ENCODE data around the gene PRKCE.
A peak's percentile ranks its signal among the peaks of the same experiment; 100 is the strongest.
"Not testable (repeated sequence)": the region's sequence is repeated elsewhere in the genome, so short reads cannot be mapped to it uniquely, and the experiment has no call there.

The PRKCE gene

DNA sequence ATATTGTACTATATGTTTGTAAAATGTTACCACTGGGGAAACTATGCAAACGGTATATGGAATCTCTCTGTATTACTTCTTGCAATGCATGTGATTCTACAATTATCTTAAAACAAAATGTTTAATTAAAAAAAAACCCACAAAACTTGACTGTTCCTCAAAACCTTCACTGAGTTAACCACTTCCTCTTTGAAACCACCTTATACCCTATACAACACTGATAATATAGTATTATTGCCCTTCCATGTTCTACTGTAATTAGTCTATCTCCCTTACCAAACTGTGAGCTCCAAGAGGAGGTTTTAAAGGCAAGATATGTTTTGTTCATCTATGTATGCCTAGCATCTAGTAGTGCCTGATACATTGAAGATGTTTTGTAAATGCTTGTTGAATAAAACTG is 572.0 kb downstream of the PRKCE start:
- H3K4me3 ChIP-seq, H3K27ac ChIP-seq: not testable (repeated sequence)

DNA sequence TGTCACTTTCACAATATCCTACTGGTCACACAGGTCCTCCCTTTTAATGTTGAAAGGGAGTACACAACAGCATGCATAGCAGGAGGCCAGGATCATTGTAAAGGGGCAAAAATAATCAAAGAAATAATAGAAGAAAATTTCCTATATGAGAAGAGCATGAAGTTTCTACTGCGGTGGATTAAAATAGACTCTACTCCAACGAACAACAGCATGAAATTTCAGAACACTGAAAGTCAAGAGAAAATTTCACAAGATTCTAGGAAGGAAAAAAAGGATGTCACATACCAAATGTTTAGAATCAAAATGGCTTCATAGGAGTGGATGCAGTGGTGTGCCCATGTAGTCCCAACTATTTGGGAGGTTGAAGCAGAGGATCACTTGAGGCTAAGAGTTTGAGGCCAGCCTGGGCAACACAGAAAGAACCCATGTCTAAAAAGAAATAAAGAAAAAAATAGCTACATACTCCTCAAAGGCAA is 573.7 kb downstream of the PRKCE start:
- H3K27ac ChIP-seq: peak overlapping the region in 2 of 21 experiments; percentile 24 to 36

DNA sequence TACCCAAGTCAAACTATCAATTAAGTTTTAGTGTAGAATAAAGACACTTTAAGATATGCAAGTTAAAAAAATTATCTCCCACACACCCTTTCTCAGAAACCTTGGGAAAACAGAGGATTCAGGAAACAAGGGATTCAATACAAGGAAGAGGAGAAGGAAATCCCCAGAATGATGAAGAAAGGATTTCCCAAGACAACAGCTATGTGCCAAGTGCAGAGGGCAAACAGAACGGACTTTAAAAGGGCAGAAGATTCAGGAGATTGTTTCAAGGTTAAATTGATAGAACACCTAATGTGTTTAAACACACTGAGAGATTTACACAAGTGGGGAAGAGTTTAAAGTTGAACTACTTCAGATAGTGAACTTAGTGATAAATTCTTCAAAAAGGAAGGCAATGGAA is 574.3 kb downstream of the PRKCE start:
- Histone ChIP-seq H3K27ac (peak overlapping the region in 2 of 21 experiments; percentile 24 to 36), H3K4me3 (no peak overlapping the region)

More for the DNA sequence above, 573.7 kb downstream of the PRKCE start:
- H3K4me3 ChIP-seq: no peak overlapping the region

DNA sequence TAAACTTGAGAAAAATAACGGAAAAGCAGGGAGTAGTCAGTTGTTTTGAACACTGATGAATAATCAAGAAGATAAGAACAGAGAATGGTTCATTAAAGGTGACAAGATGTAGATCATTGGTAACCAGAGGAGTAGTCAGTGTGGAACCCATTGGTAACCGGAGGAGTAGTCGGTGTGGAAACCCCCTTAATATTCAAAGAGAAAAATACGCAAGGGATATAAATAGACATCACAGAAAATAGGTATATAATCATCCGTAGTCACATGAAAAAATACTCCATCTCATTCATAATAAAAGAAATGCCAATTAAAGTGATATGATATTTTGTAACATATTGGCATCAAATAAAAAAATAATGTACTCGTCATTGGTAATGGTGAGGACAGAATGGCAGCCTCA is 575.1 kb downstream of the PRKCE start:
- H3K27ac ChIP-seq: no peak overlapping the region
- H3K4me3 ChIP-seq: no peak overlapping the region

DNA sequence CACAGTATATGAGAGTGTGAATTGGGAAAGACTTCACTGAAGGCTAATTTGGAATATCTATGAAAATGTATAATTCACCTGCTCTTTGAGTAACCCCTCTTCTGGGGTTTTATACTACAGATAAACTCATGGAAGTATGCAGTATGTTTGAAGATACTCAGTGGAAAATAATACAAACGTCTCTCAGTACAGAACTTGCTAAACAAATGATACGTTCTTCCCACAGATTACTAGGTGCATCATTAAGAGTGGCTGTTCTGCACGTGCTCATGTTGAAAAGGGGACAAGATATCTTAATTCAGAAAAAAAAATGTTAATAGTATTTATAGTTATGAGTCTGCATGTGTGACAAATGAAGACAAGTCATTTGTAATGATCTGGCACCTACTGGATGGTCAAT is 575.5 kb downstream of the PRKCE start:
- Histone ChIP-seq H3K4me3 (no peak overlapping the region), H3K27ac (no peak overlapping the region)

DNA sequence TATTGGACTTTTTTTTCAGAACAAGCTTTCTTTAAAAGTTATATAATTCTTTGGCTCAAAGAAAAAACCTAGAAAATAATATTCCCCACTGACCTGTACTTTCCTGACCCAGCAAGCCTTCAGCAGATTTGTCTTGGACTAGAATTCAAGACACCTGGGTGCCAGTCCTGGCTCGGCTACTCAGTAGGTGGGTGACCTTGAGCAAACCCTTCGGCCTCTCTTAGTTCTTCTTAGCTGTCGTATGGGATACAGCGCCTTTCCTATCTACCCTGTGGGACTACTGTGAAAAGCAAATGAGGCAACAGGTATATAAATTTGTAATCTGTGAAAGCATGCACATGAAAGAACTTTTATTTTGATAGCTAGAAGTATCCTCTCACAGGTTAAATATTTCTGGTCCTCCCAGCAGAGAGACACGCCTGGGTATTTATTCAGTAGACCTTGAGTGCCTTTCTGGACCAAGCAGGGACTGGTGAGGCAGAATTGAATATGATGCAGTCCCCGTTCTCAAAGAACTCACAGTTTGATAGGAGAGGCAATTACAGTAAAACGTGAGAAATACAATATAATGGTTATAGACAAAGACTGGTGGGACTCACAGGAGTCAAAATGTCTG is 576.3 kb downstream of the PRKCE start:
- Histone ChIP-seq H3K27ac (no peak overlapping the region), H3K4me3 (no peak overlapping the region)

DNA sequence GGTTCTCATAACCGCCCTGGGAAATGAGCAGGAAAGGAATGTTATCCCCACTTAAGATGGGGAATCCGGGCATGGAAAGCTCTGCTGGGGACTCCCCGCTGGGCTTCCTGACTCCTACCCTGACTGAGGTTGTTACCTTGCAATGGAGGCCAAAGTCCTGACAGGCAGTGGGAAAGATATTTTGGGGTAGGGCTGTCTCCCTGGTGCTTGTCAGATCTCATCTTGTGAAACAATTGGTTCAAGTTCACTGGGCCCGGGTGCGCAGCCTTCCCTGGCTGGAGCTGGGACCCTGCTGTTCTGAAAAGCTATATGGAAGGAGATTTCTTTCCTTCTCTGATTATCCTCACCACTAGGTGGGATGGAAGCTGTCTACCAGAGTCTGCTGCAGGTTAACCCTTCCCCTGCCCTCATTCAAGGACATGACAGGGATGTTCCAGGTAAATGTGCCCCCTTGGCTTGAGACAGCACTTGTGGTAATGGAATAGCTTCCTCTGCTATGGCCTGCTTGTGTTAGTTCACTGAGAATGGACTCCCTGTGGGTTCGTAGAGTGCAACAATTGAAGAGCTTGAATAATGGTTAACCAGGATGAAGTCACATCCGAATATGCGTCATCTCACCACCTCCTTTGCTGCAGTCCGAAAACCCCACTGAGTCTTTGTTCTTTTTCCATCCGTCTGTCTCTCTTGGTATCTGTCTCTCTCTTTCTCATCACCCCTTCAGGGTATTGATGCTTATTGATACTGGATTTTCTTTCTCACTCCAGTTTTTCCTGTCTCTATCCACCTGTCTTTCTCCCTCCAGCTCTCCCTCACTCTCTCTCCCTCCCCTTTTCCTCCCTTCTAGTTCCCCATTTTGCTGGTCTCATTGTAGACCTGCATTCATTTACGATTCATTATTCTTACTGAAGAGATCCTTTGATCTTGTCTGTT is 577.9 kb downstream of the PRKCE start:
- H3K4me3 ChIP-seq: no peak overlapping the region
- H3K27ac ChIP-seq: peak overlapping the region in 7 of 21 experiments; percentile 11 to 71 (median 38)

DNA sequence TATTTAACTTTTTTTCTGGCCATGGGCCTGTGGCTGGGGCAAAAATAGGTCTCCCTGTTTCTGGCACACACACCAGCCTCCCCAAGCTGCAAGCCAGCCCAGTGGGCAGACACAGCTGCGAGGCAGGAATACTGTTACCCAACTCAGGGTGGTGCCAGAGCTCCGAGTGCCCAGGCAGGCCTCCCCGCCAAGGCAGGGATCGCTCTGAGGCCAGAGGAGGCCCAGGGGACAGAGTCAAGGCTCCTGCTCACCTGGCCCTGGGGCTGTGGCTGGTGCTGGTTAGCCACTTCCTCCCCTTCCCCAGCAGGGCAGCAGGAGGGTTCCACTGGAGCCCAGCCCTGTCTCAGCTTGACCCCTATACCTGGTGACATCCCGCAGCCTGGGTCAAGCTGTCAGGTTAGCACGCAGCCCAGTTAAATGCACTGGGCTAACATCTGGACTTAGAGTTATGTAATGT is 578.7 kb downstream of the PRKCE start:
- Histone ChIP-seq H3K27ac (peak overlapping the region in 7 of 21 experiments; percentile 10 to 71 (median 38)), H3K4me3 (no peak overlapping the region)

DNA sequence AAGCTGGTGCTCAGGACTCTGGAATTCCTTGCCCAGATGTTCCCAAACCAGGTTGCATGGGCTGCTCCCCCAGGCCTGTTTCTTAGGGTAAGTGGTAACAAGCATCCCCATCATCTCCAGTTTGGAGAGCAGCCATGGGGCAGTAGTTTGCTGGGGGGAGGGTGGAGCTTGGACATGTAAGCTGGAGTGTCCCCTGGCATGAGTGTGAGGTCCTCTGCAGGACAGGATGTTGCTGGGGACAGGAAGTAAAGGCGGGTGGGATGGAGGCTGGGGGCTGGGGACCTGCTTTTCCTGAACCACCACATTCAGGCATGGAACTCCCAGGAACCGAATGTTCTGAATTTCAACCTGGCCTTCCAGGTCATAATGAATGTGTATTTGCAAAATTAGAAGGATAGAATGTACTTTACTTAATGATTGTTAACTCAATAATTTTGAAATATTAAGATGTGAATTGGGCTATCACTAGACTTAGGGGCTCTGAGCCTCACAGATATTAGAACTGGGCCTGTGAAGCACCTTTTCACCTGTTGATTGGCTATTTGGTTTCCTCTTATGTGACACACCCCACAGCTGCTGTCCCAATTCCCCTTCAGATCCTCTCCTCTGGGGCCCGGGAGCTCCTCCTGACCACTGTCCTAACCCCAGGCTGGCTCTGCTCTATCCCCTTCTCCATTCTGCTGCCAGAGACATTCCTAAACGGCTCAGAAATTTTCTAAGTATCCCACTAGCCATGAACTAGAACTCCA is 579.4 kb downstream of the PRKCE start:
- peak overlapping the region in 1 of 21 experiments; percentile 53 for H3K27ac ChIP-seq
- no peak overlapping the region for H3K4me3 ChIP-seq

DNA sequence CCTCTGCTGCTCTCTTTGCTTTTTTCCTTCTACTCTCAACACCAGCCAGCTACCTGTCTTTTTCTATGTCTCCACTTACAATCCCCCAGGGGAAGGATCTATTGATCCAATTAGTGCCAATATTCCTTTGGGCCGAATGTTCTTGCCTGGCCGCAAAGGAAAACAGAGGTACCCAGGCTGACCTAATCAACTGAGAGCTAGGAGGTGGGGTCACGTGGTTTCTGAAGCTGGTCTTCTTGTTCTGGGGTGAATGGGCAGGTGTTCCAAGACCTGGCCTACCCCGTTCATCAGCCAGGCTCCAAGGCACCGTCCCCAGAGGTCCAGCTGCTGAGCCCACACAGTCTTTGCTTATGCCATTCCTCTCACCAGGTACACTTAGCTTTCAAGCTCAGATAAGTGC is 580.2 kb downstream of the PRKCE start:
- Histone ChIP-seq H3K4me3 (no peak overlapping the region), H3K27ac (no peak overlapping the region)

DNA sequence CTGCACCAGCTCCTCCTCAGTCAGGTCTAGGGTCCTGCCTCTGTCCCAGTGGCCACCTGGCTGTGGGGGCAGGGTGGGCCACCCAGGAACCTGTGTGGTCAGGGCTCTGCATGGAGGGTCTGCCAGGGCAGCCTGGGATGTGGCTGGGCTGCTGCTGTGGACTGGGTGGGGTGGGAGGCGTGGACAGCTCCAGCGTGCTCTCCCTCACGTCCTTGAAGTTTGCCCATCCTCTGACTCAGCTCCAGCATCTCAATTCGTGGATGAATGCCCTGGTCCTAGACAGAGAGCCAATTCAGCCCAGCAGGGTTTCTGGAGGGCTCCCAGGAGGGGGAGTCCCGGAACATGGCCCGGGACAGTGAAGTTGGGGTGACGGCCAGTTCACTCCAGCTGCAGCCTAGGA is 581.4 kb downstream of the PRKCE start:
- Histone ChIP-seq H3K27ac (no peak overlapping the region), H3K4me3 (no peak overlapping the region)

DNA sequence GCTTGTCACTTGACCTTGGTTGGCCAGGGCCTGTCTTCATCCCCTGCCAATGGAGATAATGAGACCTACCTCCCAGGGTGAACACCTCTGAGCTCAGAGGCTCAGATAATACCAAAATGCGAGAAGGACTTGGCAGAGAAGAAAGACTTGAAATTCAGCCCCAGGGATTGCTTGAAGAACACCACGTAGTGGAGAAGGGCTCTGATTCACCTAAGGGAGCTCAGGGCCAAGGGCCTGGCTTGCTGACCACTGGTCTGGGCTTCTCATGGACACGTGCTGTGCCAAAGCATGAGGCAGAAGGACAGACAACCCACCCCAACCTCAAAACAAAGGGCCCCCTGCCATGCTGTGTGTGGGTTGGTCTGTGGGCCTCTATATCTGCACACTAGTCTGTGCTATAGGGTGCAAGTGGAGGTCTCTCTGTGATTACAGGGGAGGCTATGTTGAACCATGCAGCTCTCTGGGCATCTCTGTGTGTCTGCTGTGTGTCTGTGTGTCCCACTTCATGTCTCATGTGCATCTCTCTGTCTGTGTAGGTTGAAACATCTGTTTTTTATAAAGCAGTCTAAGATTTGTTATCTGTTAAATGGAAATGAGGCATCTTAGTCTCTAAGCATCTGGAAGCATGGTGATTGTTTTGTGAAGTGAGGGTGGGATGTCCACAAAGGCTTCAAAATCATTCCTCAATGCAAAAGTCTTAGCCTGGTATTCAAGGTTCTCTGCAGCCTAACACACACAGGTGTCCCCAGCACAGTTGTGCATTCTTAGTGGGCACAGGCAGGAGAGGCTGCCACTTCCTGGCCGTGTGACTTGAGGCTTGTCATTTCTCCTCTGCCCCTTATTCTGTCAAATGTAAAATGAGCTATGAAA is 584.8 kb downstream of the PRKCE start:
- no peak overlapping the region for H3K27ac ChIP-seq
- H3K4me3 ChIP-seq: no peak overlapping the region

DNA sequence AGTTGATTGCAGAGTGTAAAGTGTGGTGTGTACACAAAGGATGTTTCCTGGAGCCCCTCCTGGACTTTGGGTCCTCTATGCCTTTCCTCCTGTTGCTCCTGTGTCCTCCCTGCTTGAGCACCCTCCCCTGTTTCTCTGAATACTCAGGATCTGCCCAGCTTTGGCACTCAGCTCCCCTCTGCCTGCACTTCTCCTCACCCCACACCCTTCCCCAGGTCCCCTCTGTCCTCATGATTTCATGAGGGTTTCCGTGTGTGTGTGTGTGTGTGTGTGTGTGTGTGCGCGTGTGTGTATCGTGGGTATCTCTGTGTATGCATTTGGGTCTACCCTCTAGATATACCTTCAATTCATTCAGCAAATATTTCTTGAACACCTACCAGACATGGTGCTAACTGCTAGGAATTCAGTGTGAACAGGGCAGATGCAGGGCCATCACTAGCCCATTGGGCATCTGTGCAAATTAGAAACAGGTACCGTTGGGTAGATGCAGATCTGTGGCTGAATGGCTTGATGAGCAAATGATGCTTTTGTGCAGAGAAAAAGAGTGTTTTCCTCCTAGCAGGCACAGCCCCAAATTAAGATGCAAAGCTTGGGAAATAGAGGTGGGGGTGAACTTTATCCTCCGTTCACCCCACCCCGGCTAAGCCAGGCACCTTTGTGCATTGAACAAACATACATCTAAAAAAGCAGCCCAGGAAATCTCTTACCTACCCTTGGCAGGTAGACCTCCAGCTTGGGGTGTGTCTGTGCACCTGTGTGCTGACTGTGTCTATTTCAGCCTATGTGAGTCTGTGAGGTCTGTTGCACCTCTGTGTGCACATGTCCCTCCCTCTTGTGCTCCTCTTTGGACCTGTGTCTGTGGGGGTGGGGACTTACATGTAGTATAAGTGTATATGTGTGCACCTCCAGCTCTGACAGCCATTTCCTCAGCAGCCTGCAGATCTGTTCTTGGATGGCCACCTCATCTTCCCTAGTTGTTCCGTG is 585.7 kb downstream of the PRKCE start:
- H3K27ac ChIP-seq: no peak overlapping the region
- H3K4me3 ChIP-seq: no peak overlapping the region
